Gastroesophageal sphincter (tissue), 3 donors: Measurements from ENCODE around the gene FAM111B.

Experiments
- POLR2AphosphoS5 ChIP-seq: sonication (generic); formaldehyde crosslinking; IDR thresholded peaks from one replicate; pipeline ENCODE4 v1.6.1; 2017; ENCODE audit warnings: antibody characterized with exemption
- TF ChIP-seq, protein P1 (sequence below), 4 experiments: fragments of 200-600 bp in 2 of 4; fragments of 450-650 bp in 2 of 4; sonication (generic) in 1 of 4; IDR thresholded peaks; one replicate each; pipeline ENCODE4 v1.5.1; 2017 to 2019; ENCODE audit warnings: antibody characterized with exemption in 4 of 4, mild to moderate bottlenecking in 2 of 4, moderate library complexity in 2 of 4

DNA sequence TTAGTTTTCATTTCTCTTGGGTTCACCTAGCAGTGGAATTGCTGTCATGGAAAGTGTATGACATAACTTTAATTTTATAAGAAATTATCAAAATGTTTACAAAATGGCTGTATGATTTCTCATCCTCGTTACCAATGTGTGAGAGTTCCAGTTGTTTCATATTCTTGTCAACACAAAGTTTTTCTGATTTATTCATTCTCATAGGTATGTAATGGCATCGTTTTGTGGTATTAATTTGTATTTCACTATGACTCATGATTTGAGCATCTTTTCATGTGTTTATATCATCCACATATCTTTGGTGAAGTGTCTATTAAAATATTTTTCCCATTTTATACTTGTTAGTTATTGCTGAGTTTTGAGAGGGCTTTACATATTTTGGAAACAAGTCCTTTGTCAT, 5.5 kb downstream of the FAM111B start:
- TF ChIP-seq, protein P1, sequence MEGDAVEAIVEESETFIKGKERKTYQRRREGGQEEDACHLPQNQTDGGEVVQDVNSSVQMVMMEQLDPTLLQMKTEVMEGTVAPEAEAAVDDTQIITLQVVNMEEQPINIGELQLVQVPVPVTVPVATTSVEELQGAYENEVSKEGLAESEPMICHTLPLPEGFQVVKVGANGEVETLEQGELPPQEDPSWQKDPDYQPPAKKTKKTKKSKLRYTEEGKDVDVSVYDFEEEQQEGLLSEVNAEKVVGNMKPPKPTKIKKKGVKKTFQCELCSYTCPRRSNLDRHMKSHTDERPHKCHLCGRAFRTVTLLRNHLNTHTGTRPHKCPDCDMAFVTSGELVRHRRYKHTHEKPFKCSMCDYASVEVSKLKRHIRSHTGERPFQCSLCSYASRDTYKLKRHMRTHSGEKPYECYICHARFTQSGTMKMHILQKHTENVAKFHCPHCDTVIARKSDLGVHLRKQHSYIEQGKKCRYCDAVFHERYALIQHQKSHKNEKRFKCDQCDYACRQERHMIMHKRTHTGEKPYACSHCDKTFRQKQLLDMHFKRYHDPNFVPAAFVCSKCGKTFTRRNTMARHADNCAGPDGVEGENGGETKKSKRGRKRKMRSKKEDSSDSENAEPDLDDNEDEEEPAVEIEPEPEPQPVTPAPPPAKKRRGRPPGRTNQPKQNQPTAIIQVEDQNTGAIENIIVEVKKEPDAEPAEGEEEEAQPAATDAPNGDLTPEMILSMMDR (IDR thresholded peaks at IDR 0.05) = no peak
- no peak for TF ChIP-seq POLR2AphosphoS5
